Left ventricle myocardium superior (tissue), 1 donor: Measurements from ENCODE around the gene BIRC2. TPM values are rescaled to one million over a fixed set of nuclear protein-coding genes. Genes with fewer than 3 reads are reported as not detected.
A peak's percentile ranks its signal among the peaks of the same experiment; 100 is the strongest.
"Not testable (repeated sequence)": the region's sequence is repeated elsewhere in the genome, so short reads cannot be mapped to it uniquely, and the experiment has no call there.

ENCODE experiments used
- ATAC-seq: fragments of 200-7000 bp; cut with Tn5 transposase; one replicate; pipeline ENCODE4 v1.9.1; 2020; ENCODE audit warnings: mild to moderate bottlenecking, moderate library complexity
- DNase-seq: peaks from one replicate; pipeline ENCODE4 v3.0.0-alpha.2; 2020
- intact Hi-C: fragments of 100-400 bp; cut with micrococcal nuclease; formaldehyde crosslinking; loops from one replicate; pipeline ENCODE4 v1.11.0; 2022
- total RNA-seq: library from RNA; stranded (reverse); fragmentation: NEBNext Ultra II Directional; extraction: Animal tissue kit (Norgen Biotek cat#: 25700); gene quantifications from one replicate; pipeline ENCODE4 v1.2.1, GENCODE V29; 2021
- donor health status: DM: no; HTN: yes; CAD: no; lungs with severe emphysema.

Gene BIRC2
- total RNA-seq, 1 donor from 2014 or later, result 31.1 TPM

GRCh38 chr11:102320188-102320587 is 26.8 kb upstream of the BIRC2 start:
- intact Hi-C loops, result no loop called here
- DNase-seq, result no peak
- no peak for ATAC-seq

DNA sequence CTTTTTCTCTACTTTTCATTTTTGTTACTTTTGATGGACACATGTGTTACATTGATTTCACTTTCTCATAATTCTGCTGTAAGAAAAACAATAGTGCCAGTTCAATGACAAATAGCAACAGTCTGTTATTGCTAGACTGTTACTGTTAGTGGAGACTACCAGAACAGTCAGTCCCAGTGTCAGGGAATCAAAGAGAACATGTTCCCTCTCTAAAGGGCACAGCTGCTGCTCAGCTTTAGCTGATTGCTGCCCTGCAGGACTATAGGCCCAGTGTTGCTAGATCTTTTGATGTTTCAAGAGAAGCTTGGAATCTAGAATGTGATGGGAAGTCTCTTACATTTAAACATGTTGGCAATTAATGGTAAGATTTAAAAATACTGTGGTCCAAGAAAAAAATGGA is 26.3 kb upstream of the BIRC2 start:
- ATAC-seq, result peak; percentile 66
- intact Hi-C loops, result no loop called here
- no peak for DNase-seq

GRCh38 chr11:102322560-102322959 is 24.5 kb upstream of the BIRC2 start:
- intact Hi-C loops, result no loop called here
- DNase-seq (no peak), ATAC-seq (no peak)

DNA sequence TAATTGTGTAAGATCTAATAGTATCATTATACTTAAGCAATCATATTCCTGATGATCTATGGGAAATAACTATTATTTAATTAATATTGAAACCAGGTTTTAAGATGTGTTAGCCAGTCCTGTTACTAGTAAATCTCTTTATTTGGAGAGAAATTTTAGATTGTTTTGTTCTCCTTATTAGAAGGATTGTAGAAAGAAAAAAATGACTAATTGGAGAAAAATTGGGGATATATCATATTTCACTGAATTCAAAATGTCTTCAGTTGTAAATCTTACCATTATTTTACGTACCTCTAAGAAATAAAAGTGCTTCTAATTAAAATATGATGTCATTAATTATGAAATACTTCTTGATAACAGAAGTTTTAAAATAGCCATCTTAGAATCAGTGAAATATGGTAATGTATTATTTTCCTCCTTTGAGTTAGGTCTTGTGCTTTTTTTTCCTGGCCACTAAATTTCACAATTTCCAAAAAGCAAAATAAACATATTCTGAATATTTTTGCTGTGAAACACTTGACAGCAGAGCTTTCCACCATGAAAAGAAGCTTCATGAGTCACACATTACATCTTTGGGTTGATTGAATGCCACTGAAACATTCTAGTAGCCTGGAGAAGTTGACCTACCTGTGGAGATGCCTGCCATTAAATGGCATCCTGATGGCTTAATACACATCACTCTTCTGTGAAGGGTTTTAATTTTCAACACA is 23.3 kb upstream of the BIRC2 start:
- no peak for ATAC-seq
- no peak for DNase-seq
- intact Hi-C loops, result no loop called here

DNA sequence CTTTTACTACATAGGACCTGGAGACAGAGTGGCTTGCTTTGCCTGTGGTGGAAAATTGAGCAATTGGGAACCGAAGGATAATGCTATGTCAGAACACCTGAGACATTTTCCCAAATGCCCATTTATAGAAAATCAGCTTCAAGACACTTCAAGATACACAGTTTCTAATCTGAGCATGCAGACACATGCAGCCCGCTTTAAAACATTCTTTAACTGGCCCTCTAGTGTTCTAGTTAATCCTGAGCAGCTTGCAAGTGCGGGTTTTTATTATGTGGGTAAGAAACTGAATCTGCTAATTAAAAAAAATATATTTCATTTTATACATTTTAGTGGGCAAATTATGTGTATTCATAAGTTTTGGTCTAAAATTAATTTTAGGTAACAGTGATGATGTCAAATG is 21.9 kb upstream of the BIRC2 start:
- intact Hi-C loops, result no loop called here
- DNase-seq, result no peak
- no peak for ATAC-seq

GRCh38 chr11:102328748-102329147 is 18.3 kb upstream of the BIRC2 start:
- intact Hi-C loops, result no loop called here
- no peak for ATAC-seq
- DNase-seq, result no peak

DNA sequence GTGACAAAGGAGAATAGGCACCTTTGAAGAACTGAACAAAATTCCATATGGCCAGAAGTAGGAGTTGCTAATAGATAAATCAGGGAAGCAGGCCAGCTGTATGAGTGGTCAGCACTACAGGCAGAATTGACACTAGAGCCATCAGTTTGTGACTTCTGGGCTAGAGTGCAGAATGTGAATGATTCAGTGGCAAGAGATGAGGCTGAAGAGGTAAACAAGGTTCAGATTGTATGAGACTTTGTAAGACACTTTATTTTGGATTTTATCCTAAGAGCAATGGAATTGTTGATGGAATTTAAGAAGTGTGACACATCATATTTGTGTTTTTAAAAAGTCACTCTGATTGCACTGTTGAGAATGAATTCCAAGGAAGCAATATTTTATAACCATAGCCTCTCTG is 16.8 kb upstream of the BIRC2 start:
- intact Hi-C loops, result no loop called here
- DNase-seq, result no peak
- no peak for ATAC-seq

- no peak for ATAC-seq
- intact Hi-C loops, result no loop called here
Measured at GRCh38 chr11:102331341-102331740, 15.7 kb upstream of the BIRC2 start.

GRCh38 chr11:102332611-102332994 is 14.4 kb upstream of the BIRC2 start:
- no peak for ATAC-seq
- intact Hi-C loops, result no loop called here
- DNase-seq, result no peak

More at GRCh38 chr11:102331341-102331740, 15.7 kb upstream of the BIRC2 start:
- DNase-seq, result no peak

DNA sequence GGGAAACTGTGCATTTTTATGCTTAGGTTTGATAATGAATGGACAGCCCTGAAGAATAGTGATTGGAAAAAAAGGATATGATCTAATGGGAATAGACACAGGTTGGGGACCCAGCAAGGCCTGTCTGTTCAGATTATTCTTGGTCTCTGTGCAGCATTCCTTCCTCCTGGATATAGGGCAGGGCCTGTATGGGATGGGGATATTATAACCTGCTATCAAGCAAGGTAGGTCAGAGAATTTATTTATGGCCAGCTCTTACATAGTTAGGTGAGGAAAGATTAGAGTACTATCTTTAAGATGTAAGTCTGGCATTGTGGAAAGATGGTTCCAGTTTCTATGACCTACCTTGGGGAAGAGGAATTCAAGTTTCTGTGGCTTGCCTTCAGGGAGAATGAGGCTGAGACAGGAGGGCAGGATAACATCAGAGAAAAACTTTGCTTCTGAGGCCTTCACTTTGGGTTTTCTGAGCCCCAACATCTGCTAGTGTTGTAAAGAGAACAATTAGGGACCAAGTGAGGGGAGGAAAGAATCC is 8.5 kb upstream of the BIRC2 start:
- intact Hi-C loops, result no loop called here
- DNase-seq (no peak), ATAC-seq (no peak)

DNA sequence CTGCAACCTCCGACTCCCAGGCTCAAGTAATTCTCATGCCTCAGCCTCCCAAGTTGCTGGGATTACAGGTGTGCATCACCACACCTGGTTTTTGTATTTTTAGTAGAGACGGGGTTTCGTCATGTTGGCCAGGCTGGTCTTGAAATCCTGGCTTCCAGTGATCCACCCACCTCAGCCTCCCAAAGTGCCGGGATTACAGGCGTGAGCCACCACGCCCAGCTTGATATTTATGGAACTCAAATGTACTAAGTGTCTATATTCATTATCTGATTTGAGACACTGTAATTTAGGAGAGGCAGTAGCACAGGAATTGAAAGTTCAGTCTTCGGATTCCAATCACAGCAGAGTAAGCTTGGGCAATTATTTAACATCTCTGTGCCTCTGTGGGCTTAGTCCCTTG is 5.7 kb upstream of the BIRC2 start:
- intact Hi-C loops, result loop anchor here (2.0 kb wide), 1 partner anchor 153 kb away; no protein-coding TSS in a partner anchor
- DNase-seq, ATAC-seq: not testable (repeated sequence)

DNA sequence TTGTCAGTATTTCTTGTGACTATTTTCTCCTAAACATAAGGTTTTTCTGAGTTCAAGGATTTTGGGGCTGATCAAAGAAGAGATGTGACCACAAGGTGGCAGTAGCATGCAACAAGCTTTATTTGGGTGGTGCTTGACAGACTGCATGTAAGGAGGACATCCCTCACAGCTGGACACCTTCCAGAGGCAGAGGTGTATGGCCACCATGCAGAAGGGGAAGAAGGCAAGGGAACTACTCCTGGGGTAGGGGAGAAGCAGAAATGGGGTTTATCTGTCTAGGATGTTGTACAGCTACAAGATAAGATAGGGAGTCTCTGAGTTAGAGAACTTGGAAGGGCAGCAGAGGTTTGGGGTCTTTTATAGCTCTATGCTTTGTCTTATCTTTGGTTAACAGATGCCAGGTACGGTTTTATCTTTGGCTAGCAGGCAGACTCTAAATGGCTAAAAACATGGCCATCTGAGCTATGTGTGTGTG is 5.1 kb upstream of the BIRC2 start:
- ATAC-seq (peak; percentile 72), DNase-seq (peak; percentile 52)
- intact Hi-C loops, result loop anchor here (2.0 kb wide), 1 partner anchor 153 kb away; no protein-coding TSS in a partner anchor

GRCh38 chr11:102343809-102344208 is 3.2 kb upstream of the BIRC2 start:
- intact Hi-C loops, result no loop called here
- no peak for ATAC-seq
- no peak for DNase-seq

DNA sequence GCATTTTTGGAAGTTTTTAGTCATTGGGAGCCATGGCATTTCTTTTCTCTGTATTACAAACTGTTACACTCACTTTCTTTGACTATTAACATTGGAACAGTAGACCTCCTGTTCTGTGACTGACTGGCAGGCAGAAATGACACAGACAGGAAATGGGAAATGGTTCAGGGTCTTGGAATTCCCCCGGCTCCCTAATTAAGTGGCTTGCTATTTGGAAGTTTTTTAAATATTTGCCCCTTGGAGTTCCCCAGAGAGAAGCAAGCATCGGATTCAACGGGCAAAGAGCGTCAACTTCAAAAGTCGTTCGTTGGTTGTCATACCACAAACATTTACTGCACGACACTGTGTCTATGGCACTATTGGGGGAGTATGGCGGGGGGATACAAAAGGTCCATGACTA is 1.1 kb upstream of the BIRC2 start:
- DNase-seq (no peak), ATAC-seq (no peak)
- intact Hi-C loops, result no loop called here

GRCh38 chr11:102346456-102346747 is 612 bp upstream of the BIRC2 start:
- no peak for ATAC-seq
- intact Hi-C loops, result no loop called here
- no peak for DNase-seq

DNA sequence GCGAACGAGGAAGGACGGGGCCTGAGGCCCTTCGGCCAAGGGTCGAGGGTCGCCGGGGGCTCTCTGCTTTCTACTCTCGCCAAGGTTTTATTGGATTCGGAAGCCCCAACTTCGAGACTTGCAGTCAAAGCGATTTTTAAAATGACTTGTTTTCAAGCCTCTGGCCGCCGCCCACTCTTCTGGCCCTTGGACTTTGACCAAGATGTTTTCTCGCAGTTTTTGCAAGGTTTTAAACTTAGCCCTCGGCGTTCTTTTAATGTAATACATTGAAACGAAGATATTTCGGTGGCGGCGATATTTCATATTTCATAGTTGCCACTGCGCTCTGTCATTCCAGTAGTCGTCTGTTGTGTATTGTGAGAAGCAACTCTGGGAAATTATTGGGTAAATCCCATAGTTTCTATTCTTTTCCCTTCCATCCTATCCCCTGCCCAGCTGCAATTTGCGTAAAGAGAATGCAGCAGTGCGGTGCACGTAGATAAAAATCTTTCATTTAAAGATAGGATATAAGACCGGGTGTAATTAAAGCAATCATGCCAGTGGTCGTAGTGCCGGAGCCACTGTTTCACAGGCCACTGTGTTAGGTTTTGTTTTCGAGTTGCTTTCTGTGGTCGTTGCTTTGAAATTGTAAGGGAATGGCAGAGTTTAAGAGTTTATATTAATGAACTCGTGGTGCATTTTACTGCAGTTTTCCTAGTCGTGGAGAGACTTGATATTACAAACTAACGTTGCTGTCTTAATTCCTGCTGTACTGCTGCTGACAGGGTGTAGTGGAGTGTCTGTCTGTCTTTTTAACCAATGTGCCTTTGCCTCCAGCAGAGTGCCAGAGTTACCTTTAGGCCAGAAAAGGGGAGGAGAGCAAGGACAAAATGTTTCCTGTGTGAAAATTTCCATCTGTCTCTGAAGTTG is 702 bp downstream of the BIRC2 start:
- DNase-seq (no peak), ATAC-seq (peak; percentile 52)
- intact Hi-C loops, result no loop called here

GRCh38 chr11:102357116-102357515 is 10.1 kb downstream of the BIRC2 start:
- DNase-seq, result no peak
- ATAC-seq, result no peak
- intact Hi-C loops, result no loop called here

- intact Hi-C loops, result no loop called here
- DNase-seq, result no peak
- no peak for ATAC-seq
Measured at GRCh38 chr11:102359372-102359771, 12.4 kb downstream of the BIRC2 start.

- ATAC-seq, result no peak
Measured at GRCh38 chr11:102360681-102361080, 13.7 kb downstream of the BIRC2 start.

More at GRCh38 chr11:102360681-102361080, 13.7 kb downstream of the BIRC2 start:
- intact Hi-C loops, result no loop called here
- no peak for DNase-seq
